HepG2 (cell line): ENCODE data around the gene MYO5B. TPM values are rescaled to one million over a fixed set of nuclear protein-coding genes. Genes with fewer than 3 reads are reported as not detected.

Source experiments
- CHCHD3 ChIP-seq: sonication (generic); formaldehyde crosslinking; IDR thresholded peaks from 2 replicates; pipeline ENCODE4 v1.8.0; 2022; ENCODE audit warnings: mild to moderate bottlenecking, missing genetic modification reagents, moderate library complexity
- DNMT1 ChIP-seq: sonication (generic); formaldehyde crosslinking; IDR thresholded peaks from 2 replicates; pipeline ENCODE4 v1.5.1; 2020; ENCODE audit warnings: mild to moderate bottlenecking, missing genetic modification reagents
- HNRNPL ChIP-seq: fragments of 200-400 bp; formaldehyde crosslinking; IDR thresholded peaks from 2 replicates; pipeline ENCODE4 v1.6.1; 2017; ENCODE audit warnings: mild to moderate bottlenecking, low read depth, low read length
- MTA1 ChIP-seq: sonication (generic); formaldehyde crosslinking; IDR thresholded peaks from 2 replicates; pipeline ENCODE4 v1.4.0; 2020; ENCODE audit warnings: missing genetic modification reagents, mild to moderate bottlenecking, borderline replicate concordance
- NAIF1 ChIP-seq: sonication (generic); formaldehyde crosslinking; IDR thresholded peaks from 2 replicates; pipeline ENCODE4 v1.5.0; 2020; ENCODE audit warnings: mild to moderate bottlenecking, missing genetic modification reagents, borderline replicate concordance
- NFRKB ChIP-seq: fragments of 450-650 bp; IDR thresholded peaks from 2 replicates; pipeline ENCODE4 v1.6.1; 2017
- SIN3A ChIP-seq: IDR thresholded peaks from 2 replicates; pipeline ENCODE4 v1.6.1; 2011; ENCODE audit warnings: low read depth, mild to moderate bottlenecking, control low read depth, low read length, borderline replicate concordance
- SNAPC2 ChIP-seq: sonication (generic); formaldehyde crosslinking; IDR thresholded peaks from 2 replicates; pipeline ENCODE4 v1.8.1; 2022; ENCODE audit warnings: mild to moderate bottlenecking, missing genetic modification reagents
- STAT6 ChIP-seq: sonication (generic); formaldehyde crosslinking; IDR thresholded peaks from 2 replicates; pipeline ENCODE4 v1.4.0; 2020; ENCODE audit warnings: missing genetic modification reagents, mild to moderate bottlenecking, borderline replicate concordance
- SUZ12 ChIP-seq: fragments of 150-350 bp; IDR thresholded peaks from 2 replicates; pipeline ENCODE4 v1.6.1; 2014; ENCODE audit warnings: low read depth, low read length
- THAP11 ChIP-seq: IDR thresholded peaks from 2 replicates; pipeline ENCODE4 v1.6.1; 2016; ENCODE audit warnings: missing biosample characterization, missing genetic modification reagents
- ZBTB3 ChIP-seq: sonication (generic); formaldehyde crosslinking; IDR thresholded peaks from 2 replicates; pipeline ENCODE4 v1.4.0; 2020; ENCODE audit warnings: low read depth, mild to moderate bottlenecking, moderate library complexity, missing genetic modification reagents, borderline replicate concordance
- ZNF256 ChIP-seq: sonication (generic); formaldehyde crosslinking; conservative IDR thresholded peaks from 2 replicates; pipeline ENCODE4 v1.4.0; 2020; ENCODE audit warnings: missing genetic modification reagents
- ZNF367 ChIP-seq: sonication (generic); formaldehyde crosslinking; IDR thresholded peaks from 2 replicates; pipeline ENCODE4 v1.4.0; 2020; ENCODE audit warnings: missing genetic modification reagents, borderline replicate concordance
- ZNF550 ChIP-seq: sonication (generic); formaldehyde crosslinking; IDR thresholded peaks from 2 replicates; pipeline ENCODE4 v1.4.0; 2020; ENCODE audit warnings: mild to moderate bottlenecking, missing genetic modification reagents, borderline replicate concordance
- ZNF557 ChIP-seq: sonication (generic); formaldehyde crosslinking; IDR thresholded peaks from 2 replicates; pipeline ENCODE4 v1.4.0; 2020; ENCODE audit warnings: missing genetic modification reagents
- polyA plus RNA-seq, 8 experiments: library from polyadenylated mRNA; depleted of rRNA in 3 of 8; stranded (reverse) in 7 of 8; unstranded in 1 of 8; fragments of >200 nt; fragmentation: Illumina TruSeq in 4 of 8; extraction: Trizol in 4 of 8; gene quantifications; 2 replicates each; pipeline versions ENCODE4 v1.2.1 to v1.2.3, GENCODE V29; 2011 to 2016; ENCODE audit warnings: low read depth in 4 of 8, missing spikeins in 1 of 8, mixed read lengths in 1 of 8; ENCODE audit not compliant: insufficient read depth in 1 of 8
- total RNA-seq, 5 experiments: library from RNA; depleted of rRNA; stranded (reverse); fragments of >200 nt; fragmentation: Illumina TruSeq; extraction: Trizol; gene quantifications; 2 replicates each; pipeline ENCODE4 v1.2.3, GENCODE V29; 2016; ENCODE audit warnings: low read depth in 1 of 5
- TF ChIP-seq, protein P1 (sequence below): sonication (generic); formaldehyde crosslinking; IDR thresholded peaks from 2 replicates; pipeline ENCODE4 v1.4.0; 2020; ENCODE audit warnings: missing genetic modification reagents
- TF ChIP-seq, protein P2 (sequence below): sonication (generic); formaldehyde crosslinking; conservative IDR thresholded peaks from 2 replicates; pipeline ENCODE4 v1.4.0; 2020; ENCODE audit warnings: missing genetic modification reagents
- TF ChIP-seq, protein P3 (sequence below): sonication (generic); formaldehyde crosslinking; IDR thresholded peaks from 2 replicates; pipeline ENCODE4 v1.8.1; 2022; ENCODE audit warnings: mild to moderate bottlenecking, missing genetic modification reagents
- TF ChIP-seq, protein P4 (sequence below): sonication (generic); formaldehyde crosslinking; IDR thresholded peaks from 2 replicates; pipeline ENCODE4; 2020; ENCODE audit warnings: missing genetic modification reagents, mild to moderate bottlenecking, borderline replicate concordance

MYO5B gene
- total and polyA plus RNA-seq, 2 of the 13 experiments (the other 11 are each of a cell fraction or from before 2014, with no cell fraction given), result 13.1 to 24.0 TPM

DNA sequence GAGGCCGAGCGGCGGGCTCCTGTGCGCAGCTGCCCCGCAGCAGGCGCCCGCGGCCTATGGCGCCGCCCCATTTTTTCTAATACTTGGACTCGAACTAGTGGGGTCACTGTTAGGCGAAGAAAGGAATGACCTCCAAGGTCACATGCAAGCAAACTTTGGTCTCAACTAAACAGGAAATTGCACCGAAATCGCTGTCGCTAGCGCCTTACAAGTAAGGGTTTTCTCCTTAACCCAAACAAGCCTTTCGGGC is 382.0 kb downstream of the MYO5B start (continued):
- TF ChIP-seq, protein P1, sequence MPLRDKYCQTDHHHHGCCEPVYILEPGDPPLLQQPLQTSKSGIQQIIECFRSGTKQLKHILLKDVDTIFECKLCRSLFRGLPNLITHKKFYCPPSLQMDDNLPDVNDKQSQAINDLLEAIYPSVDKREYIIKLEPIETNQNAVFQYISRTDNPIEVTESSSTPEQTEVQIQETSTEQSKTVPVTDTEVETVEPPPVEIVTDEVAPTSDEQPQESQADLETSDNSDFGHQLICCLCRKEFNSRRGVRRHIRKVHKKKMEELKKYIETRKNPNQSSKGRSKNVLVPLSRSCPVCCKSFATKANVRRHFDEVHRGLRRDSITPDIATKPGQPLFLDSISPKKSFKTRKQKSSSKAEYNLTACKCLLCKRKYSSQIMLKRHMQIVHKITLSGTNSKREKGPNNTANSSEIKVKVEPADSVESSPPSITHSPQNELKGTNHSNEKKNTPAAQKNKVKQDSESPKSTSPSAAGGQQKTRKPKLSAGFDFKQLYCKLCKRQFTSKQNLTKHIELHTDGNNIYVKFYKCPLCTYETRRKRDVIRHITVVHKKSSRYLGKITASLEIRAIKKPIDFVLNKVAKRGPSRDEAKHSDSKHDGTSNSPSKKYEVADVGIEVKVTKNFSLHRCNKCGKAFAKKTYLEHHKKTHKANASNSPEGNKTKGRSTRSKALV, result 0 out of 2 replicates have a peak, but pooled peaks have one; percentile 8
- TF ChIP-seq, protein P2, sequence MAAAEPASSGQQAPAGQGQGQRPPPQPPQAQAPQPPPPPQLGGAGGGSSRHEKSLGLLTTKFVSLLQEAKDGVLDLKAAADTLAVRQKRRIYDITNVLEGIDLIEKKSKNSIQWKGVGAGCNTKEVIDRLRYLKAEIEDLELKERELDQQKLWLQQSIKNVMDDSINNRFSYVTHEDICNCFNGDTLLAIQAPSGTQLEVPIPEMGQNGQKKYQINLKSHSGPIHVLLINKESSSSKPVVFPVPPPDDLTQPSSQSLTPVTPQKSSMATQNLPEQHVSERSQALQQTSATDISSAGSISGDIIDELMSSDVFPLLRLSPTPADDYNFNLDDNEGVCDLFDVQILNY (CRISPR knock-in tag), result 0 out of 2 replicates have a peak, but pooled peaks have one; percentile 3
- TF ChIP-seq ZNF256, result no peak
- no peak for TF ChIP-seq THAP11 (CRISPR knock-in tag)
- TF ChIP-seq NFRKB, result no peak
- no peak for TF ChIP-seq ZBTB3 (CRISPR knock-in tag)
- TF ChIP-seq ZNF550, result no peak
- TF ChIP-seq CHCHD3 (CRISPR knock-in tag), result no peak
- TF ChIP-seq SUZ12, result no peak
- TF ChIP-seq MTA1 (CRISPR knock-in tag), result no peak
- no peak for TF ChIP-seq ZNF367 (CRISPR knock-in tag)
- TF ChIP-seq HNRNPL, result 0 out of 2 replicates have a peak, but pooled peaks have one; percentile 7
- TF ChIP-seq, protein P3, sequence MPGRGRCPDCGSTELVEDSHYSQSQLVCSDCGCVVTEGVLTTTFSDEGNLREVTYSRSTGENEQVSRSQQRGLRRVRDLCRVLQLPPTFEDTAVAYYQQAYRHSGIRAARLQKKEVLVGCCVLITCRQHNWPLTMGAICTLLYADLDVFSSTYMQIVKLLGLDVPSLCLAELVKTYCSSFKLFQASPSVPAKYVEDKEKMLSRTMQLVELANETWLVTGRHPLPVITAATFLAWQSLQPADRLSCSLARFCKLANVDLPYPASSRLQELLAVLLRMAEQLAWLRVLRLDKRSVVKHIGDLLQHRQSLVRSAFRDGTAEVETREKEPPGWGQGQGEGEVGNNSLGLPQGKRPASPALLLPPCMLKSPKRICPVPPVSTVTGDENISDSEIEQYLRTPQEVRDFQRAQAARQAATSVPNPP (CRISPR knock-in tag), result no peak
- TF ChIP-seq NAIF1 (CRISPR knock-in tag), result peak; percentile 84; the same call in 1 of the 2 replicates
- TF ChIP-seq, protein P4, sequence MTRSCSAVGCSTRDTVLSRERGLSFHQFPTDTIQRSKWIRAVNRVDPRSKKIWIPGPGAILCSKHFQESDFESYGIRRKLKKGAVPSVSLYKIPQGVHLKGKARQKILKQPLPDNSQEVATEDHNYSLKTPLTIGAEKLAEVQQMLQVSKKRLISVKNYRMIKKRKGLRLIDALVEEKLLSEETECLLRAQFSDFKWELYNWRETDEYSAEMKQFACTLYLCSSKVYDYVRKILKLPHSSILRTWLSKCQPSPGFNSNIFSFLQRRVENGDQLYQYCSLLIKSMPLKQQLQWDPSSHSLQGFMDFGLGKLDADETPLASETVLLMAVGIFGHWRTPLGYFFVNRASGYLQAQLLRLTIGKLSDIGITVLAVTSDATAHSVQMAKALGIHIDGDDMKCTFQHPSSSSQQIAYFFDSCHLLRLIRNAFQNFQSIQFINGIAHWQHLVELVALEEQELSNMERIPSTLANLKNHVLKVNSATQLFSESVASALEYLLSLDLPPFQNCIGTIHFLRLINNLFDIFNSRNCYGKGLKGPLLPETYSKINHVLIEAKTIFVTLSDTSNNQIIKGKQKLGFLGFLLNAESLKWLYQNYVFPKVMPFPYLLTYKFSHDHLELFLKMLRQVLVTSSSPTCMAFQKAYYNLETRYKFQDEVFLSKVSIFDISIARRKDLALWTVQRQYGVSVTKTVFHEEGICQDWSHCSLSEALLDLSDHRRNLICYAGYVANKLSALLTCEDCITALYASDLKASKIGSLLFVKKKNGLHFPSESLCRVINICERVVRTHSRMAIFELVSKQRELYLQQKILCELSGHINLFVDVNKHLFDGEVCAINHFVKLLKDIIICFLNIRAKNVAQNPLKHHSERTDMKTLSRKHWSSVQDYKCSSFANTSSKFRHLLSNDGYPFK (CRISPR knock-in tag), result no peak
- no peak for TF ChIP-seq DNMT1
- TF ChIP-seq STAT6 (CRISPR knock-in tag), result no peak
- no peak; the same call in 1 of the 2 replicates for TF ChIP-seq SIN3A
- no peak for TF ChIP-seq ZNF557 (CRISPR knock-in tag)
- TF ChIP-seq SNAPC2 (CRISPR knock-in tag), result no peak
